A673 (cell line): ENCODE results near the gene IL1RAP. TPM values are rescaled to one million over a fixed set of nuclear protein-coding genes. Genes with fewer than 3 reads are reported as not detected.
A peak's percentile ranks its signal among the peaks of the same experiment; 100 is the strongest.

Experiments
- BruUV-seq: library from RNA; stranded (reverse); fragments of 400-500 nt; replicated peaks from 2 replicates; lab custom pipeline; 2021; lab: Mats Ljungman, UMichigan
- CTCF ChIA-PET: fragments of 300-600 bp; sonication (Branson Sonifier 250); formaldehyde crosslinking; loops from one replicate; lab custom pipeline; 2022; ENCODE audit warnings: antibody characterized with exemption; lab: Charles Lee
- POLR2A ChIA-PET: fragments of 300-600 bp; sonication (Branson Sonifier 250); formaldehyde crosslinking; loops from one replicate; lab custom pipeline; 2022; ENCODE audit warnings: antibody characterized with exemption; ENCODE audit not compliant: low non-redundant PET; lab: Charles Lee
- DNase-seq: peaks from one replicate; pipeline ENCODE4 v3.0.0-alpha.2; 2015; ENCODE audit warnings: low spot score
- H3K27ac ChIP-seq: fragments of 200-600 bp; sonication (generic); 2 replicates; pipeline ENCODE4 v1.5.1; 2016; ENCODE audit warnings: mixed run types, low read depth, mild to moderate bottlenecking, mixed read lengths, antibody characterized with exemption, low read length; ENCODE audit not compliant: poor library complexity, severe bottlenecking
- H3K27me3 ChIP-seq: fragments of 200-600 bp; sonication (generic); replicated peaks from 2 replicates; pipeline ENCODE4 v1.6.1; 2017; ENCODE audit warnings: mixed run types, low read depth, mild to moderate bottlenecking, mixed read lengths, antibody characterized with exemption, low read length; ENCODE audit not compliant: insufficient read depth, poor library complexity
- H3K36me3 ChIP-seq: fragments of 200-600 bp; sonication (generic); 2 replicates; pipeline ENCODE4 v1.6.1; 2016; ENCODE audit warnings: mixed run types, mild to moderate bottlenecking, mixed read lengths, antibody characterized with exemption, low read length; ENCODE audit not compliant: insufficient read depth, poor library complexity, severe bottlenecking
- H3K4me1 ChIP-seq: fragments of 200-600 bp; sonication (generic); 2 replicates; pipeline ENCODE4 v1.6.1; 2017; ENCODE audit warnings: mixed run types, mild to moderate bottlenecking, mixed read lengths, antibody characterized with exemption, low read length; ENCODE audit not compliant: insufficient read depth, poor library complexity, severe bottlenecking
- H3K4me3 ChIP-seq: fragments of 200-600 bp; sonication (generic); 2 replicates; pipeline ENCODE4 v1.5.1; 2016; ENCODE audit warnings: low read depth, mixed run types, mild to moderate bottlenecking, mixed read lengths, low read length; ENCODE audit not compliant: poor library complexity, severe bottlenecking
- H3K9me3 ChIP-seq: fragments of 200-600 bp; sonication (generic); 2 replicates; pipeline ENCODE4 v1.6.1; 2016; ENCODE audit warnings: mixed run types, low read depth, mild to moderate bottlenecking, mixed read lengths, antibody characterized with exemption, low read length; ENCODE audit not compliant: poor library complexity, severe bottlenecking
- EZH2 ChIP-seq: fragments of 200-600 bp; sonication (generic); IDR thresholded peaks from 2 replicates; pipeline ENCODE4 v1.6.1; 2017; ENCODE audit warnings: borderline replicate concordance, low read depth, mild to moderate bottlenecking, mixed read lengths, antibody characterized with exemption, low read length; ENCODE audit not compliant: poor library complexity, severe bottlenecking
- intact Hi-C: fragments of 100-400 bp; cut with micrococcal nuclease; formaldehyde crosslinking; loops from one replicate; pipeline ENCODE4 v1.10.0; 2022; ENCODE audit not compliant: unreplicated experiment
- total RNA-seq: library from RNA; stranded (reverse); gene quantifications from 2 replicates; pipeline ENCODE4 v1.2.3, GENCODE V29; 2021
- TF ChIP-seq, protein P1 (sequence below): fragments of 300-800, 200-600 bp; sonication (generic); conservative IDR thresholded peaks from 2 replicates; pipeline ENCODE4 v1.5.1; 2017; ENCODE audit warnings: low read depth, mild to moderate bottlenecking, antibody characterized with exemption, low read length, moderate library complexity, mixed read lengths

IL1RAP gene
- total RNA-seq, 1 experiment from 2014 or later = 207 TPM

DNA sequence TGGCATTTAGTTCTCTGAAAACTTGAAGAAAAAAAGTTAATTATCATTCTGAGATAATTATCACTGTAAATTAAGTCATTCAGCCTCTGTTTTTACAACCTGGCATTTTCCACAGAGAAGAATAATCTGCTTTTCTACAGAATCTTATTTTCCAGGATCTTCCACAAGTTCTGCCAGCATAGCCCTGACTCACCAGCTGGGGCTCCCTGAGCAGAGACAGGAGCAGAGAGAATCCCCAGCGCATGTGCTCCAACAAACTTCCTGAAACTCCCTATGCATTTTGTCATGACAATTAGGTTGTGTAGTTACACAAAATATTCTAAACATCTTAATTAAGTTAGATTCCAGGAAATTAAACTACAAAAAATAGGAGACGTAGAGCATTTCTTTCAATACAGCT, 32.1 kb upstream of the IL1RAP start:
- intact Hi-C loops = no loop called here
- Histone ChIP-seq H3K36me3 (no peaks in the 10 kb centered on the region), H3K27ac (no peak overlapping the region), H3K9me3 (no peaks in the 10 kb centered on the region), H3K27me3 (no peaks in the 10 kb centered on the region), H3K4me1 (peaks cover 31% of the 10 kb centered on the region), H3K4me3 (no peak overlapping the region)
- no peak for TF ChIP-seq EZH2
- TF ChIP-seq, protein P1, sequence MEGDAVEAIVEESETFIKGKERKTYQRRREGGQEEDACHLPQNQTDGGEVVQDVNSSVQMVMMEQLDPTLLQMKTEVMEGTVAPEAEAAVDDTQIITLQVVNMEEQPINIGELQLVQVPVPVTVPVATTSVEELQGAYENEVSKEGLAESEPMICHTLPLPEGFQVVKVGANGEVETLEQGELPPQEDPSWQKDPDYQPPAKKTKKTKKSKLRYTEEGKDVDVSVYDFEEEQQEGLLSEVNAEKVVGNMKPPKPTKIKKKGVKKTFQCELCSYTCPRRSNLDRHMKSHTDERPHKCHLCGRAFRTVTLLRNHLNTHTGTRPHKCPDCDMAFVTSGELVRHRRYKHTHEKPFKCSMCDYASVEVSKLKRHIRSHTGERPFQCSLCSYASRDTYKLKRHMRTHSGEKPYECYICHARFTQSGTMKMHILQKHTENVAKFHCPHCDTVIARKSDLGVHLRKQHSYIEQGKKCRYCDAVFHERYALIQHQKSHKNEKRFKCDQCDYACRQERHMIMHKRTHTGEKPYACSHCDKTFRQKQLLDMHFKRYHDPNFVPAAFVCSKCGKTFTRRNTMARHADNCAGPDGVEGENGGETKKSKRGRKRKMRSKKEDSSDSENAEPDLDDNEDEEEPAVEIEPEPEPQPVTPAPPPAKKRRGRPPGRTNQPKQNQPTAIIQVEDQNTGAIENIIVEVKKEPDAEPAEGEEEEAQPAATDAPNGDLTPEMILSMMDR = no peak; the same call in 1 of the 2 replicates
- BruUV-seq = no TSS peak
- POLR2A ChIA-PET = no interaction called here
- CTCF ChIA-PET = interaction anchor here (0.7 kb wide), 1 partner anchor 343 kb away, joined by 3 read pairs; no protein-coding TSS in a partner anchor
- peak; percentile 58 for DNase-seq

GRCh38 chr3:190485830-190486532, 27.9 kb upstream of the IL1RAP start:
- no peak overlapping the region for H3K4me3 ChIP-seq
- H3K9me3 ChIP-seq = no peaks in the 10 kb centered on the region
- ChIA-PET CTCF (no interaction called here), POLR2A (no interaction called here)
- intact Hi-C loops = no loop called here
- no peaks in the 10 kb centered on the region for H3K27me3 ChIP-seq
- peak; percentile 89 for DNase-seq
- TF ChIP-seq EZH2 = no peak
- TF ChIP-seq, protein P1 = 0 out of 2 replicates have a peak, but pooled peaks have one; percentile 10
- BruUV-seq = no TSS peak
- peak overlapping the region; percentile 46 for H3K27ac ChIP-seq
- peaks cover 59% of the 10 kb centered on the region for H3K4me1 ChIP-seq
- H3K36me3 ChIP-seq = no peaks in the 10 kb centered on the region

GRCh38 chr3:190486533-190486864, 27.4 kb upstream of the IL1RAP start:
- intact Hi-C loops = no loop called here
- H3K4me1 ChIP-seq = peaks cover 65% of the 10 kb centered on the region
- ChIA-PET CTCF (no interaction called here), POLR2A (no interaction called here)
- BruUV-seq = no TSS peak
- no peaks in the 10 kb centered on the region for H3K36me3 ChIP-seq
- no peak for DNase-seq
- no peaks in the 10 kb centered on the region for H3K9me3 ChIP-seq
- no peak for TF ChIP-seq EZH2
- TF ChIP-seq, protein P1 = no peak
- peak overlapping the region; percentile 26 for H3K27ac ChIP-seq
- H3K27me3 ChIP-seq = no peaks in the 10 kb centered on the region
- H3K4me3 ChIP-seq = no peak overlapping the region
